RWPE2 (cell line): ENCODE results near the gene SNCA.

Experiments used
- ATAC-seq: fragments of 200-7000 bp; cut with Tn5 transposase; 3 replicates; pipeline ENCODE4 v1.9.1; 2021; ENCODE audit warnings: low read depth
- DNase-seq: peaks from one replicate; pipeline ENCODE4 v3.0.0-alpha.2; 2020; ENCODE audit warnings: low spot score
- H3K27ac ChIP-seq: fragments of 450-650 bp; 2 replicates; pipeline ENCODE4 v1.5.1; 2017; ENCODE audit warnings: mild to moderate bottlenecking; ENCODE audit not compliant: poor library complexity, severe bottlenecking
- H3K27me3 ChIP-seq: fragments of 250-450 bp; sonication (Bioruptor Pico); 2 replicates; pipeline ENCODE4 v1.5.1; 2021; ENCODE audit warnings: mild to moderate bottlenecking, moderate library complexity; ENCODE audit not compliant: insufficient read depth, poor library complexity, severe bottlenecking
- H3K36me3 ChIP-seq: fragments of 250-450 bp; sonication (Bioruptor Pico); 2 replicates; pipeline ENCODE4 v1.5.1; 2020; ENCODE audit warnings: low read depth, mild to moderate bottlenecking, moderate library complexity
- H3K4me1 ChIP-seq: fragments of 250-450 bp; sonication (Bioruptor Pico); 2 replicates; pipeline ENCODE4 v1.5.1; 2021; ENCODE audit warnings: mild to moderate bottlenecking, moderate library complexity; ENCODE audit not compliant: insufficient read depth, poor library complexity, severe bottlenecking
- H3K4me3 ChIP-seq: fragments of 250-450 bp; sonication (Bioruptor Pico); 2 replicates; pipeline ENCODE4 v1.5.1; 2021; ENCODE audit warnings: mild to moderate bottlenecking, moderate library complexity; ENCODE audit not compliant: severe bottlenecking
- H3K9me3 ChIP-seq: fragments of 250-450 bp; sonication (Bioruptor Pico); 2 replicates; pipeline ENCODE4 v1.5.1; 2021; ENCODE audit warnings: mild to moderate bottlenecking, moderate library complexity; ENCODE audit not compliant: severe bottlenecking
- TF ChIP-seq, protein P1 (sequence below): fragments of 450-650 bp; IDR thresholded peaks from one replicate; pipeline ENCODE4 v1.5.1; 2017; ENCODE audit warnings: mild to moderate bottlenecking, moderate library complexity; ENCODE audit not compliant: poor library complexity, severe bottlenecking

Gene SNCA

DNA sequence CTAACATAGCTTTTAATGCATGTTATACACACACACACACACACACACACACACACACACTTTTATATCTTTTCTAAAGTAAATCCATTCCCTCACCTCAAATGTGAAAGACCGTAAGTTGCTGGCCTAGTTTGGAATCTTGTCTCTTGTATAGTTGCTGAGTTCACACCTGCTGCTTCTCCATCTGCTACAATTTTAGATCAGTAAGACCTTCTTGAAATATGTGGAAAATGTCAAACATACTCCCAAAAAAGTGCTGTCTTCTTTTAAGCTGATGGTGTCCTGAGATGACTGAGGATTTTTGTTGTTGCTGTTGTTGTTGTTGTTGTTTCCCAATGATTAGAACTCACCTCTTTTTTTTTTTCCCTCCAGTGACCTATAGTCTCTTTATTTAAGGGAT lies 121.3 kb downstream of the SNCA start:
- H3K36me3 ChIP-seq = no peaks in the 10 kb centered on the region
- no peak for ATAC-seq
- H3K27ac ChIP-seq = no peak overlapping the region
- H3K27me3 ChIP-seq = no peaks in the 10 kb centered on the region
- no peak overlapping the region for H3K4me3 ChIP-seq
- TF ChIP-seq, protein P1, sequence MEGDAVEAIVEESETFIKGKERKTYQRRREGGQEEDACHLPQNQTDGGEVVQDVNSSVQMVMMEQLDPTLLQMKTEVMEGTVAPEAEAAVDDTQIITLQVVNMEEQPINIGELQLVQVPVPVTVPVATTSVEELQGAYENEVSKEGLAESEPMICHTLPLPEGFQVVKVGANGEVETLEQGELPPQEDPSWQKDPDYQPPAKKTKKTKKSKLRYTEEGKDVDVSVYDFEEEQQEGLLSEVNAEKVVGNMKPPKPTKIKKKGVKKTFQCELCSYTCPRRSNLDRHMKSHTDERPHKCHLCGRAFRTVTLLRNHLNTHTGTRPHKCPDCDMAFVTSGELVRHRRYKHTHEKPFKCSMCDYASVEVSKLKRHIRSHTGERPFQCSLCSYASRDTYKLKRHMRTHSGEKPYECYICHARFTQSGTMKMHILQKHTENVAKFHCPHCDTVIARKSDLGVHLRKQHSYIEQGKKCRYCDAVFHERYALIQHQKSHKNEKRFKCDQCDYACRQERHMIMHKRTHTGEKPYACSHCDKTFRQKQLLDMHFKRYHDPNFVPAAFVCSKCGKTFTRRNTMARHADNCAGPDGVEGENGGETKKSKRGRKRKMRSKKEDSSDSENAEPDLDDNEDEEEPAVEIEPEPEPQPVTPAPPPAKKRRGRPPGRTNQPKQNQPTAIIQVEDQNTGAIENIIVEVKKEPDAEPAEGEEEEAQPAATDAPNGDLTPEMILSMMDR = no peak
- no peaks in the 10 kb centered on the region for H3K4me1 ChIP-seq
- no peak for DNase-seq
- no peaks in the 10 kb centered on the region for H3K9me3 ChIP-seq

DNA sequence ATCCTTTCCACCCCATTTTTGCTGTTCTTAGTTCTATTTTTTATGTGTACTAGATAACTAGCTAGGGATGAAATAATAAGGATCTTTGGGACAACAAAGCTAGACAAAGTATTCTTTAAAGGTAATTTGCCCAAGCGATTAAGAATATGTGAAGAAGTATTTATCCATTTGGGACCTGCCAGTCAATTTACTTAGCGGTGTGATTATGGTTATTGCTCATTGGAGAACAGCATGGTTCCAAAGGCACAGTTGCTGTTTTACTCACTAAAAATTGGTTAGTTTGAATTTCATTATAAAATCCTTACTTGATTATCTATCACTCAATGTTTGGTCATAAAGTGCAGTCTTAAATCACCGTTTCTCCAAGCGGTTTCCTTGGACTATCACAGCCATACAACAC lies 124.1 kb downstream of the SNCA start:
- no peak overlapping the region for H3K27ac ChIP-seq
- no peak for DNase-seq
- ATAC-seq = no peak

DNA sequence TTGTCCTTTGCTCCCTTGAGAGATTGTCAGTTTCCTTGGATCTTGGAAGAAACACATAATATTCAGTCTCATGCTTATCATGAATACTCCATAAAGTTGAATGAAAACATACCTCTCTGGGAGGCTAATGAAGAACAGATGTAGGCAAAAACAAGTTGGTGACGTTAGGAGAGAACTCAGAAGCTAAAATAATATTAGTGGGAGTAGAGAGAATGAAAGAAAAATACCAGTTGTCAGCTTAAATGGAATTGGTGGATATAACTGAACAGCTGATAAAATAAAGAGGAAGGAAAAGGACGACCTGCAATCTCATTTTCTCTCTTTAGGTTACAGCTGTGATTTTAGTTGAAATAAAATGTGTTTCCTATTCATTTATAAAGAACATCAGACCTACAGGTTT lies 124.8 kb downstream of the SNCA start:
- Histone ChIP-seq H3K4me3 (no peak overlapping the region), H3K27me3 (no peaks in the 10 kb centered on the region), H3K4me1 (no peaks in the 10 kb centered on the region), H3K9me3 (no peaks in the 10 kb centered on the region), H3K27ac (no peak overlapping the region), H3K36me3 (no peaks in the 10 kb centered on the region)
- ATAC-seq (no peak), DNase-seq (no peak)
- TF ChIP-seq, protein P1 = no peak

More for the DNA sequence above, 124.1 kb downstream of the SNCA start:
- H3K36me3 ChIP-seq = no peaks in the 10 kb centered on the region
- H3K4me1 ChIP-seq = no peaks in the 10 kb centered on the region
- H3K9me3 ChIP-seq = no peaks in the 10 kb centered on the region
- no peaks in the 10 kb centered on the region for H3K27me3 ChIP-seq
- H3K4me3 ChIP-seq = no peak overlapping the region
- TF ChIP-seq, protein P1 = no peak

DNA sequence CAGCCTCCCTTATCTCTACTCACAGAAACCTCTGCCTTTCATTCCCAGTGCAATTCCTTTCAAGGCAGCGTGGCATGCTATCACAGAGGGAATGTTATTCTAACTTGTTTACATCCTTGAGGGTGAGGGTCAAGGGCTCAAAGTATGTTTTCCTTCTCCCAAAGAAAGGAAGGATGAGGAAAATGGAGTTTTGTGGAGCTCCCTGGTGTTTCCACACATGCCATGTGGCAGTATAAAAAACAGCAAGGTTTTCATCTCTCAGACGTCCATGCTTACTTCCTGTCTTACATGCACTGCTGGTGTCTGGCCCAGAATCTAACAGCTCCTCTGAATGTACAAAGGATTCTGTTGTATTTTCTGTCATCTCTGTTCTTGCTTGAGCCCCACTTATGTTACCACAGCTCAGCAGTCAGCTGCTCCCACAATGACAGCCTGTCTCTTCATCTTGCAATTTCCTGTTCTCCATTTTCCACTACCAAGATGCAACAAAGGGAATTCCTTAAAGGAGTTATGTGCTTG lies 128.0 kb downstream of the SNCA start:
- no peaks in the 10 kb centered on the region for H3K36me3 ChIP-seq
- no peak overlapping the region for H3K4me3 ChIP-seq
- no peaks in the 10 kb centered on the region for H3K27me3 ChIP-seq
- H3K9me3 ChIP-seq = no peaks in the 10 kb centered on the region
- H3K4me1 ChIP-seq = no peaks in the 10 kb centered on the region
- no peak overlapping the region for H3K27ac ChIP-seq
- TF ChIP-seq, protein P1 = no peak
- ATAC-seq (no peak), DNase-seq (no peak)

DNA sequence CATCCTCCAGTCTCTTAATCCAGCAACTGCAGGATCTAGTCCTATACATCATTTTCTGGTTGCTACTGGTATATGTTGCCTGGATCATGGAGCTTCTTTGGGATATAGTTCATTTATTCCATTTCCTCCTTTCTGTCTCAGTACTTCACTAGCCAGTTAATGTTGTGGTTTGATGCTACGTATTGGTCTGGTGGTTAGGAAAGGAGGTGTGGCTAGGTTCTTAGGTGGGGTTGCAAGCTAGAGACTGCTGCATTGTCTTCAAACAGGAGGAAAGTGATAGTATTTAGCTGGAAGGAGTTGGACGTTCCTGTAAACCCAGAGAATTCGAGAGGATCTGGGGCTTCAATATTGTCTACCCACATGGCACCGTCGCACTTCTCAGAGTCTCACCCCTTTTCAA lies 129.5 kb downstream of the SNCA start:
- Histone ChIP-seq H3K27me3 (no peaks in the 10 kb centered on the region), H3K4me3 (no peak overlapping the region), H3K4me1 (no peaks in the 10 kb centered on the region), H3K9me3 (no peaks in the 10 kb centered on the region), H3K27ac (no peak overlapping the region), H3K36me3 (no peaks in the 10 kb centered on the region)
- no peak for ATAC-seq
- DNase-seq = no peak
- TF ChIP-seq, protein P1 = no peak
